Astrocyte (in vitro differentiated cells and primary cell): ENCODE data around the gene EXOC4. TPM values are rescaled to one million over a fixed set of nuclear protein-coding genes. Genes with fewer than 3 reads are reported as not detected.
"Not testable (repeated sequence)": the region's sequence is repeated elsewhere in the genome, so short reads cannot be mapped to it uniquely, and the experiment has no call there.

ENCODE experiments used
- DNase-seq: peaks from one replicate; pipeline ENCODE4 v3.0.0-alpha.2; 2010; ENCODE audit warnings: low read depth
- FAIRE-seq: peaks from 2 replicates; lab custom pipeline; 2011; peaks lifted over from hg19 to GRCh38; lab: Jason Lieb, UNC
- H2AFZ ChIP-seq: 2 replicates; pipeline ENCODE4 v1.6.0; 2012; ENCODE audit warnings: low read depth, low read length, inconsistent platforms
- H3K27ac ChIP-seq: 2 replicates; pipeline ENCODE4 v1.5.1; 2011; ENCODE audit warnings: low read depth, low read length, inconsistent platforms
- H3K27me3 ChIP-seq: 2 replicates; pipeline ENCODE4 v1.6.0; 2011; ENCODE audit warnings: low read length, inconsistent platforms; ENCODE audit not compliant: insufficient read depth
- H3K36me3 ChIP-seq: 2 replicates; pipeline ENCODE4 v1.5.1; 2011; ENCODE audit warnings: low read length, inconsistent platforms; ENCODE audit not compliant: insufficient read depth
- H3K4me1 ChIP-seq: 2 replicates; pipeline ENCODE4 v1.5.1; 2011; ENCODE audit warnings: low read length, inconsistent platforms; ENCODE audit not compliant: insufficient read depth
- H3K4me2 ChIP-seq: 2 replicates; pipeline ENCODE4 v1.6.0; 2012; ENCODE audit warnings: low read length, inconsistent platforms
- H3K4me3 ChIP-seq: 2 replicates; pipeline ENCODE4 v1.5.1; 2011; ENCODE audit warnings: low read depth, mild to moderate bottlenecking, low read length, inconsistent platforms; ENCODE audit not compliant: insufficient read depth
- H3K79me2 ChIP-seq: 2 replicates; pipeline ENCODE4 v1.6.0; 2012; ENCODE audit warnings: mild to moderate bottlenecking, low read length, inconsistent platforms; ENCODE audit not compliant: insufficient read depth
- H3K9ac ChIP-seq: 2 replicates; pipeline ENCODE4 v1.6.0; 2012; ENCODE audit warnings: mild to moderate bottlenecking, low read length, inconsistent platforms
- H3K9me3 ChIP-seq: 2 replicates; pipeline ENCODE4 v1.5.1; 2012; ENCODE audit warnings: low read depth, mild to moderate bottlenecking, low read length, inconsistent platforms; ENCODE audit not compliant: insufficient read depth
- H4K20me1 ChIP-seq: 2 replicates; pipeline ENCODE4 v1.6.0; 2012; ENCODE audit warnings: low read length, inconsistent platforms; ENCODE audit not compliant: insufficient read depth
- H3K27ac Mint-ChIP-seq: one replicate; pipeline ENCODE4 v1.8.0; 2021; ENCODE audit warnings: mild to moderate bottlenecking, mixed read lengths; ENCODE audit not compliant: unreplicated experiment
- H3K27me3 Mint-ChIP-seq: one replicate; pipeline ENCODE4 v1.8.0; 2021; ENCODE audit warnings: low read depth, mixed read lengths; ENCODE audit not compliant: unreplicated experiment
- H3K36me3 Mint-ChIP-seq: one replicate; pipeline ENCODE4 v1.8.0; 2021; ENCODE audit warnings: low read depth, mixed read lengths; ENCODE audit not compliant: unreplicated experiment
- H3K4me1 Mint-ChIP-seq: one replicate; pipeline ENCODE4 v1.8.0; 2021; ENCODE audit warnings: low read depth, mixed read lengths; ENCODE audit not compliant: unreplicated experiment
- H3K4me3 Mint-ChIP-seq: one replicate; pipeline ENCODE4 v1.8.0; 2021; ENCODE audit warnings: mild to moderate bottlenecking, moderate library complexity, mixed read lengths; ENCODE audit not compliant: unreplicated experiment
- H3K9me3 Mint-ChIP-seq: one replicate; pipeline ENCODE4 v1.8.0; 2021; ENCODE audit warnings: mild to moderate bottlenecking, mixed read lengths; ENCODE audit not compliant: unreplicated experiment
- EZH2 ChIP-seq: IDR thresholded peaks from 2 replicates; pipeline ENCODE4 v1.6.1; 2012; ENCODE audit warnings: mild to moderate bottlenecking, low read length, inconsistent platforms; ENCODE audit not compliant: insufficient read depth
- total RNA-seq: library from RNA; stranded (reverse); gene quantifications from 2 replicates; pipeline ENCODE4 v1.2.1, GENCODE V29; 2021
- TF ChIP-seq, protein P1 (sequence below): IDR thresholded peaks from 2 replicates; pipeline ENCODE4 v1.5.1; 2011; ENCODE audit warnings: low read depth, mild to moderate bottlenecking, inconsistent platforms, low read length, moderate library complexity; ENCODE audit not compliant: insufficient read depth

The EXOC4 gene
- total RNA-seq, 1 donor from 2014 or later = 57.5 TPM

DNA sequence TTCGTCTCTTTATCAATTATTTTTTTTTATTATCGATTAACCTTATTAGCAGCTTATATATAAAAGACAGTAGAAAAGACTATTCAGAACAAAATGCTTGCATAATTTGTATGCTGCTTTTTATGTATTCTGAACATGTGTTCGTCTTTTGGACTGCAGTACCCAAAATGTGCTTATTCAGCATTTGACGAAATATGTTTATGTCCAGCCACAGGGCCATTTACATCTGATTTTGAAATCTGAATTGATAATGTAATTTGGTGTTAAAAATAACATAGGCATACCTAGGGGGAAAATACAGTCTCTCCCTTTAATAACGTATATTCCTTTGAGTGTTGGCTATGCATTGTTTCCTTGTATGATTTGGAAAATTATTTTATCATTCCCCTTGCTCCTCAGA lies 386.0 kb downstream of the EXOC4 start:
- Mint-ChIP-seq H3K4me3 (no peak overlapping the region), H3K4me1 (no peaks in the 10 kb centered on the region), H3K9me3 (no peaks in the 10 kb centered on the region), H3K36me3 (no peaks in the 10 kb centered on the region), H3K27me3 (no peaks in the 10 kb centered on the region), H3K27ac (no peak overlapping the region)
- Histone ChIP-seq H3K4me1 (no peaks in the 10 kb centered on the region), H2AFZ (no peak overlapping the region), H3K27ac (no peak overlapping the region), H3K4me3 (no peak overlapping the region), H4K20me1 (no peaks in the 10 kb centered on the region), H3K27me3 (no peaks in the 10 kb centered on the region), H3K79me2 (no peaks in the 10 kb centered on the region), H3K9me3 (no peaks in the 10 kb centered on the region), H3K4me2 (no peak overlapping the region), H3K36me3 (no peaks in the 10 kb centered on the region), H3K9ac (no peak overlapping the region)
- TF ChIP-seq EZH2 = no peak
- TF ChIP-seq, protein P1, sequence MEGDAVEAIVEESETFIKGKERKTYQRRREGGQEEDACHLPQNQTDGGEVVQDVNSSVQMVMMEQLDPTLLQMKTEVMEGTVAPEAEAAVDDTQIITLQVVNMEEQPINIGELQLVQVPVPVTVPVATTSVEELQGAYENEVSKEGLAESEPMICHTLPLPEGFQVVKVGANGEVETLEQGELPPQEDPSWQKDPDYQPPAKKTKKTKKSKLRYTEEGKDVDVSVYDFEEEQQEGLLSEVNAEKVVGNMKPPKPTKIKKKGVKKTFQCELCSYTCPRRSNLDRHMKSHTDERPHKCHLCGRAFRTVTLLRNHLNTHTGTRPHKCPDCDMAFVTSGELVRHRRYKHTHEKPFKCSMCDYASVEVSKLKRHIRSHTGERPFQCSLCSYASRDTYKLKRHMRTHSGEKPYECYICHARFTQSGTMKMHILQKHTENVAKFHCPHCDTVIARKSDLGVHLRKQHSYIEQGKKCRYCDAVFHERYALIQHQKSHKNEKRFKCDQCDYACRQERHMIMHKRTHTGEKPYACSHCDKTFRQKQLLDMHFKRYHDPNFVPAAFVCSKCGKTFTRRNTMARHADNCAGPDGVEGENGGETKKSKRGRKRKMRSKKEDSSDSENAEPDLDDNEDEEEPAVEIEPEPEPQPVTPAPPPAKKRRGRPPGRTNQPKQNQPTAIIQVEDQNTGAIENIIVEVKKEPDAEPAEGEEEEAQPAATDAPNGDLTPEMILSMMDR = no peak
- DNase-seq = no peak
- FAIRE-seq = no peak

DNA sequence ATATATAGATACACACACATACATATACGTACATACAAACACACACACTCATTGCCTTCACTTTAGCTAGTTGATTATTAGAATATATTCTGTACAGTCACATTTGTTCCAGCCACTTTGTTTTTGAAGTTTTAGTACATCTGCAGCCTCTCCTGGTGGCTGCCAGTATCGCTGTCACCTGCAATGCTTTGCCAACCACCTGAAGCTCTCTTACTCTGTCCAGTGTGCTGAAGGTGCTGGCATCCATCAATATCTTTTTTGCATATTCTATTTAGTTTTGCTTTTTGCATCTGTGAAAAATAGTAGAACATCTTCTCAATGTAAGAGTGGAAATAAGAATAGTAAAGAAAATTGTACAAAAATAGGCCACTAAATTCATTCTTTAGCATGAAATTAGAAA lies 388.6 kb downstream of the EXOC4 start:
- no peak for FAIRE-seq
- no peaks in the 10 kb centered on the region for H3K4me1 Mint-ChIP-seq
- no peaks in the 10 kb centered on the region for H3K9me3 ChIP-seq
- H3K36me3 Mint-ChIP-seq = no peaks in the 10 kb centered on the region
- TF ChIP-seq, protein P1 = no peak
- no peak for TF ChIP-seq EZH2
- H3K36me3 ChIP-seq = no peaks in the 10 kb centered on the region
- no peak overlapping the region for H3K4me3 Mint-ChIP-seq
- no peak overlapping the region for H3K4me3 ChIP-seq
- DNase-seq = no peak
- no peak overlapping the region for H2AFZ ChIP-seq
- no peaks in the 10 kb centered on the region for H3K4me1 ChIP-seq
- no peak overlapping the region for H3K4me2 ChIP-seq
- H3K27ac Mint-ChIP-seq = no peak overlapping the region
- no peak overlapping the region for H3K27ac ChIP-seq
- no peak overlapping the region for H3K9ac ChIP-seq
- H3K9me3 Mint-ChIP-seq = peaks cover 2% of the 10 kb centered on the region
- no peaks in the 10 kb centered on the region for H3K79me2 ChIP-seq
- no peaks in the 10 kb centered on the region for H3K27me3 ChIP-seq
- no peaks in the 10 kb centered on the region for H4K20me1 ChIP-seq
- H3K27me3 Mint-ChIP-seq = no peaks in the 10 kb centered on the region

DNA sequence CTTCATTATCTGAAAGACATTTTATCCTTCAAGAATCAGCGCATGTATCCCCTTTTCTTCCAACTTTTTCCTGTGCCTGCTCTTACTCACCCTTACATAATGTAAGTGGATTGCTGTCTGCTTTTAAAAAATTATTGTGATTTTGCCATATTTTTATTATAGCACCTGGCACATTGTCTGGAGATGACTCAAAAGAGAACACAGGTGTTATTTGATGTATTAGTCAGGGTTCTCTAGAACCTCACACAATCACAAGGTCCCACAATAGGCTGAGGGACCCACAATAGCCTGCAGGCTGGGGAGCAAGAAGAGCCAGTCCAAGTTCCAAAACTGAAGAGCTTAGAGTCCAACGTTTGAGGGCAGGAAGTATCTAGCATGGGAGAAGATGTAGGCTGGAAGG lies 390.0 kb downstream of the EXOC4 start:
- Histone ChIP-seq H3K36me3 (no peaks in the 10 kb centered on the region), H3K4me2 (no peak overlapping the region), H3K79me2 (no peaks in the 10 kb centered on the region), H3K9ac (no peak overlapping the region), H2AFZ (no peak overlapping the region), H4K20me1 (no peaks in the 10 kb centered on the region), H3K27me3 (no peaks in the 10 kb centered on the region), H3K4me3 (no peak overlapping the region), H3K4me1 (no peaks in the 10 kb centered on the region), H3K27ac (no peak overlapping the region), H3K9me3 (no peaks in the 10 kb centered on the region)
- peaks cover 2% of the 10 kb centered on the region for H3K9me3 Mint-ChIP-seq
- TF ChIP-seq EZH2 = no peak
- TF ChIP-seq, protein P1 = no peak
- DNase-seq (no peak), FAIRE-seq (no peak)
- H3K36me3 Mint-ChIP-seq = no peaks in the 10 kb centered on the region
- H3K4me3 Mint-ChIP-seq = no peak overlapping the region
- H3K4me1 Mint-ChIP-seq = no peaks in the 10 kb centered on the region
- H3K27me3 Mint-ChIP-seq = no peaks in the 10 kb centered on the region
- H3K27ac Mint-ChIP-seq = no peak overlapping the region

DNA sequence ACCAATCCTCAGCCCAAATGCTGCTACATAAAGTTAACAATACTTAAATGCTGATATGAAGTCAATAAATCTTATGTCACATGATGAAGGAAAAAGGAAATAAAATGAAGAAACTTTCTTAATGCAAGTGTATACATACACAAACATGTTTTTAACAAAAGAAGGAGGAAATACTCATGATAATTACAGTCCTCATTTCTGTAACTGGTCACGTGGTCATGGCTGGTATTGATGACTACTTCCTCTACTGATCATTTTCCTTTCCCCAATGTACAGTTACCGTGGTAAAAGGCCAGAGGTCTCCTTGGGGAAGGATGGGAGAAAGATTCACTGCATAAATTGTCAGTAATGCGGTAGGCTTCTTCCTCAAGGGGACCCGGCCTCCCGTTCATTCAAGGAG lies 390.8 kb downstream of the EXOC4 start:
- H3K4me1 Mint-ChIP-seq, H3K79me2 ChIP-seq, H3K27me3 ChIP-seq, H2AFZ ChIP-seq, H4K20me1 ChIP-seq, DNase-seq, H3K27me3 Mint-ChIP-seq, H3K36me3 Mint-ChIP-seq, H3K4me3 ChIP-seq, H3K9ac ChIP-seq, H3K9me3 Mint-ChIP-seq, H3K27ac Mint-ChIP-seq, H3K4me1 ChIP-seq, H3K36me3 ChIP-seq, H3K9me3 ChIP-seq, FAIRE-seq, H3K27ac ChIP-seq, H3K4me3 Mint-ChIP-seq, H3K4me2 ChIP-seq: not testable (repeated sequence)
